Endothelial cell of umbilical vein (primary cell): ENCODE results near the gene ELOVL1. TPM values are rescaled to one million over a fixed set of nuclear protein-coding genes. Genes with fewer than 3 reads are reported as not detected.

Experiments
- BruUV-seq: library from RNA; stranded (reverse); fragments of 400-500 nt; replicated peaks from 2 replicates; lab custom pipeline; 2021; lab: Mats Ljungman, UMichigan
- CTCF ChIA-PET: fragments of 300-600, 350-600 bp; sonication (Branson Sonifier 250); formaldehyde crosslinking; loops from one replicate; lab custom pipeline; 2021; ENCODE audit warnings: antibody characterized with exemption, inconsistent platforms; lab: Charles Lee
- POLR2A ChIA-PET: fragments of 300-600, 350-600 bp; sonication (Branson Sonifier 250); formaldehyde crosslinking; loops from one replicate; lab custom pipeline; 2021; ENCODE audit warnings: antibody characterized with exemption, inconsistent platforms; lab: Charles Lee
- DNase-seq: peaks from one replicate; pipeline ENCODE4 v3.0.0-alpha.2; 2011; ENCODE audit warnings: low read depth, low spot score
- FAIRE-seq: peaks from 2 replicates; lab custom pipeline; 2011; peaks lifted over from hg19 to GRCh38; lab: Jason Lieb, UNC
- H2AFZ ChIP-seq: 2 replicates; pipeline ENCODE4 v1.6.0; 2012; ENCODE audit warnings: low read depth, low read length, control low read depth, inconsistent platforms
- H3K27ac ChIP-seq: 2 replicates; pipeline ENCODE4 v1.5.1; 2011; ENCODE audit warnings: low read depth, mild to moderate bottlenecking, control low read depth, low read length, moderate library complexity; ENCODE audit not compliant: insufficient read depth
- H3K27me3 ChIP-seq, 2 experiments: 2 replicates each; pipeline versions ENCODE4 v1.6.0 to v1.6.1; 2011; ENCODE audit warnings: low read length in 2 of 2, mixed read lengths in 1 of 2; ENCODE audit not compliant: control insufficient read depth in 2 of 2, insufficient read depth in 2 of 2
- H3K36me3 ChIP-seq, 2 experiments: 2 replicates in 1 of 2; 3 replicates in 1 of 2; pipeline ENCODE4 v1.5.1; 2011; ENCODE audit warnings: low read length in 2 of 2, mild to moderate bottlenecking in 1 of 2, moderate library complexity in 1 of 2; ENCODE audit not compliant: control insufficient read depth in 2 of 2, insufficient read depth in 2 of 2; ENCODE audit errors: extremely low read depth in 1 of 2
- H3K4me1 ChIP-seq: 3 replicates; pipeline ENCODE4 v1.5.1; 2011; ENCODE audit warnings: mild to moderate bottlenecking, low read length; ENCODE audit not compliant: control insufficient read depth, insufficient read depth; ENCODE audit errors: extremely low read depth
- H3K4me2 ChIP-seq: 2 replicates; pipeline ENCODE4 v1.6.1; 2011; ENCODE audit warnings: low read length, control low read depth, mixed read lengths; ENCODE audit not compliant: insufficient read depth
- H3K4me3 ChIP-seq, 3 experiments: fragments of 200-600 bp in 1 of 3; sonication (generic), shearing (Covaris generic) in 1 of 3; replicated peaks in 1 of 3; 2 replicates each; pipeline ENCODE4 v1.5.1; 2011 to 2016; ENCODE audit warnings: control low read depth in 3 of 3, low read length in 3 of 3, mild to moderate bottlenecking in 2 of 3, inconsistent platforms in 1 of 3, low read depth in 1 of 3, moderate library complexity in 1 of 3; ENCODE audit not compliant: insufficient read depth in 1 of 3
- H3K79me2 ChIP-seq: 2 replicates; pipeline ENCODE4 v1.6.0; 2012; ENCODE audit warnings: low read length, inconsistent platforms; ENCODE audit not compliant: control insufficient read depth, insufficient read depth
- H3K9ac ChIP-seq: replicated peaks from 2 replicates; pipeline ENCODE3; 2011; ENCODE audit warnings: low read length, control low read depth; ENCODE audit not compliant: insufficient read depth; ENCODE audit errors: extremely low read depth
- H3K9me1 ChIP-seq: replicated peaks from 3 replicates; pipeline ENCODE4 v1.6.0; 2011; ENCODE audit warnings: mild to moderate bottlenecking, low read length; ENCODE audit not compliant: control insufficient read depth, insufficient read depth; ENCODE audit errors: extremely low read depth
- H3K9me3 ChIP-seq: replicated peaks from 2 replicates; pipeline ENCODE4 v1.5.1; 2012; ENCODE audit warnings: low read length, inconsistent platforms; ENCODE audit not compliant: control insufficient read depth, insufficient read depth
- H4K20me1 ChIP-seq: replicated peaks from 2 replicates; pipeline ENCODE3; 2011; ENCODE audit warnings: mild to moderate bottlenecking, low read length; ENCODE audit not compliant: control insufficient read depth, insufficient read depth; ENCODE audit errors: extremely low read depth
- CTCF ChIP-seq, 2 donors: IDR thresholded peaks; 1 replicate in 1 of 2; 2 replicates in 1 of 2; pipeline ENCODE4 v1.5.1; 2011; ENCODE audit warnings: low read length in 2 of 2, mild to moderate bottlenecking in 2 of 2, moderate library complexity in 2 of 2, control low read depth in 1 of 2, inconsistent platforms in 1 of 2, low read depth in 1 of 2; ENCODE audit not compliant: insufficient read depth in 1 of 2; ENCODE audit errors: extremely low read depth in 1 of 2
- GATA2 ChIP-seq: IDR thresholded peaks from 2 replicates; pipeline ENCODE4 v1.7.0; 2011; ENCODE audit warnings: low read depth, mild to moderate bottlenecking, moderate library complexity, mixed read lengths, low read length; ENCODE audit not compliant: insufficient read length, insufficient read depth
- MYC ChIP-seq: IDR thresholded peaks from one replicate; pipeline ENCODE4 v1.6.1; 2011; ENCODE audit warnings: mild to moderate bottlenecking, low read depth, low read length
- dilution Hi-C: fragments of 300-500 bp; cut with MboI; formaldehyde crosslinking; loops from one replicate; pipeline ENCODE4 v1.15.0; 2019; ENCODE audit warnings: low sequenced_read_pairs; ENCODE audit not compliant: extremely low pct_ligation_motif_present
- intact Hi-C: fragments of 100-400 bp; cut with micrococcal nuclease; formaldehyde crosslinking; loops from one replicate; pipeline ENCODE4 v1.10.0; 2022
- polyA plus RNA-seq, 4 experiments: library from polyadenylated mRNA; depleted of rRNA in 3 of 4; stranded (reverse) in 3 of 4; unstranded in 1 of 4; fragments of >200 nt; gene quantifications; 2 replicates each; pipeline versions ENCODE4 v1.2.1 to v1.2.3, GENCODE V29; 2011 to 2012; ENCODE audit warnings: missing spikeins in 1 of 4
- total RNA-seq: library from RNA; stranded (reverse); gene quantifications from 2 replicates; pipeline ENCODE4 v1.2.3, GENCODE V29; 2021

The ELOVL1 gene
- total and polyA plus RNA-seq, 2 donors (not counting 3 experiments of a cell fraction or from before 2014, with no cell fraction given), result 134 to 303 TPM

GRCh38 chr1:43383449-43383848 lies 15.6 kb upstream of the ELOVL1 start:
- dilution Hi-C loops, result no loop called here
- CTCF ChIA-PET, result interaction anchor here (0.7 to 2.9 kb wide), 15 partner anchors 10 to 310 kb away, joined by 3 to 34 read pairs (median 4); partner anchors contain the start of genes CDC20 and ELOVL1

More at GRCh38 chr1:43383449-43383848, 15.6 kb upstream of the ELOVL1 start:
- H3K36me3 ChIP-seq, result peaks cover 18 to 53% of the 10 kb centered on the region in 2 experiments
- H2AFZ ChIP-seq, result no peak overlapping the region
- no peak overlapping the region for H3K9ac ChIP-seq
- no peaks in the 10 kb centered on the region for H3K9me3 ChIP-seq
- H4K20me1 ChIP-seq, result no peaks in the 10 kb centered on the region
- DNase-seq (no peak), FAIRE-seq (no peak)
- no peaks in the 10 kb centered on the region for H3K9me1 ChIP-seq
- TF ChIP-seq CTCF (IDR thresholded peaks at IDR 0.05; ENCODE audit: extremely low read depth in 1 of 2, insufficient read depth in 1 of 2, low read depth in 1 of 2, low read length in 2 of 2) (peak in 1 of 2 donors; percentile 6), MYC (no peak), GATA2 (no peak)
- no peak overlapping the region for H3K4me2 ChIP-seq
- no peaks in the 10 kb centered on the region for H3K27me3 ChIP-seq
- no TSS peak for BruUV-seq
- H3K4me1 ChIP-seq, result peaks cover 7% of the 10 kb centered on the region
- H3K79me2 ChIP-seq, result peaks cover 11% of the 10 kb centered on the region
- H3K27ac ChIP-seq, result no peak overlapping the region
- H3K4me3 ChIP-seq, result no peak overlapping the region
- intact Hi-C loops, result no loop called here
- POLR2A ChIA-PET, result no interaction called here
